Thyroid gland (tissue), 4 donors: ENCODE results near the gene DPYD. TPM values are rescaled to one million over a fixed set of nuclear protein-coding genes. Genes with fewer than 3 reads are reported as not detected.

Experiments
- DNase-seq, 2 donors: peaks; one replicate each; pipeline ENCODE4 v3.0.0-alpha.2; 2019
- H3K27ac ChIP-seq, 3 donors: fragments of 200-600 bp; sonication (generic); 1 replicate in 2 of 3; 2 replicates in 1 of 3; pipeline ENCODE4 v1.5.1; 2016 to 2019; ENCODE audit warnings: mild to moderate bottlenecking in 1 of 3, moderate library complexity in 1 of 3
- H3K27me3 ChIP-seq: fragments of 200-600 bp; sonication (generic); one replicate; pipeline ENCODE4 v1.5.1; 2019
- H3K36me3 ChIP-seq, 2 donors: fragments of 200-600 bp; sonication (generic); one replicate each; pipeline ENCODE4 v1.5.1; 2016 to 2019
- H3K4me1 ChIP-seq, 2 donors: fragments of 200-600 bp; sonication (generic); one replicate each; pipeline ENCODE4 v1.5.1; 2017 to 2019
- H3K4me3 ChIP-seq, 3 donors: fragments of 200-600 bp; sonication (generic); replicated peaks in 1 of 3; 1 replicate in 2 of 3; 2 replicates in 1 of 3; pipeline ENCODE4 v1.5.1; 2016; ENCODE audit warnings: mild to moderate bottlenecking in 1 of 3
- H3K9me3 ChIP-seq: fragments of 200-600 bp; sonication (generic); one replicate; pipeline ENCODE4 v1.5.1; 2017
- CTCF ChIP-seq, 6 experiments: fragments of 200-600 bp in 3 of 6; fragments of 450-650 bp in 3 of 6; sonication (generic) in 3 of 6; IDR thresholded peaks; one replicate each; pipeline ENCODE4 v1.5.1; 2016 to 2019; ENCODE audit warnings: antibody characterized with exemption in 6 of 6, mild to moderate bottlenecking in 2 of 6, inconsistent platforms in 1 of 6, moderate library complexity in 1 of 6
- POLR2A ChIP-seq, 2 donors: fragments of 450-650 bp; IDR thresholded peaks; one replicate each; pipeline ENCODE4 v1.6.1; 2017; ENCODE audit warnings: antibody characterized with exemption in 2 of 2, mild to moderate bottlenecking in 2 of 2, moderate library complexity in 1 of 2
- WGBS, 2 donors: methylation state at CpG; one replicate each; pipeline ENCODE4 v1.1.5; 2017; 5-methylcytosine and 5-hydroxymethylcytosine counted together
- intact Hi-C: fragments of 100-400 bp; cut with DNase I; formaldehyde crosslinking; loops from one replicate; pipeline ENCODE4 v1.15.1; 2023
- total RNA-seq, 4 donors: library from RNA; depleted of rRNA; stranded (reverse); fragments of >200 nt; gene quantifications; one replicate each; pipeline ENCODE4 v1.2.3, GENCODE V29; 2016

The DPYD gene
- total RNA-seq, 4 donors from 2014 or later: 27.3 to 54.0 (median 39.5) TPM

- no peak for DNase-seq
- H3K4me1 ChIP-seq: no peaks in the 10 kb centered on the region
- no peaks in the 10 kb centered on the region for H3K9me3 ChIP-seq
- TF ChIP-seq POLR2A (IDR thresholded peaks at IDR 0.05) (no peak), CTCF (IDR thresholded peaks at IDR 0.05) (no peak)
- no peaks in the 10 kb centered on the region for H3K27me3 ChIP-seq
- intact Hi-C loops: no loop called here
- no peak overlapping the region for H3K27ac ChIP-seq
- no peak overlapping the region for H3K4me3 ChIP-seq
- 81 to 97% methylated on average over 2 of the region's 2 CpGs for WGBS, 2 donors
- H3K36me3 ChIP-seq: no peaks in the 10 kb centered on the region
These were observed 301.1 kb downstream of the DPYD start for GRCh38 chr1:97619706-97620105.

GRCh38 chr1:97610748-97611147 lies 310.1 kb downstream of the DPYD start:
- TF ChIP-seq POLR2A (IDR thresholded peaks at IDR 0.05) (no peak), CTCF (IDR thresholded peaks at IDR 0.05) (no peak)
- intact Hi-C loops: no loop called here

GRCh38 chr1:97610102-97610501 lies 310.7 kb downstream of the DPYD start:
- no peaks in the 10 kb centered on the region for H3K9me3 ChIP-seq
- H3K27ac ChIP-seq: no peak overlapping the region
- TF ChIP-seq CTCF (IDR thresholded peaks at IDR 0.05) (no peak), POLR2A (IDR thresholded peaks at IDR 0.05) (no peak)
- H3K27me3 ChIP-seq: no peaks in the 10 kb centered on the region
- H3K36me3 ChIP-seq: no peaks in the 10 kb centered on the region
- no peak overlapping the region for H3K4me3 ChIP-seq
- no peaks in the 10 kb centered on the region for H3K4me1 ChIP-seq
- WGBS, 2 donors: 87 to 93% methylated on average over 3 of the region's 3 CpGs
- intact Hi-C loops: no loop called here
- no peak for DNase-seq

More at GRCh38 chr1:97610748-97611147, 310.1 kb downstream of the DPYD start:
- WGBS, 2 donors: 91 to 93% methylated on average over 3 of the region's 3 CpGs
- H3K4me3 ChIP-seq: no peak overlapping the region
- no peaks in the 10 kb centered on the region for H3K4me1 ChIP-seq
- no peaks in the 10 kb centered on the region for H3K9me3 ChIP-seq
- no peaks in the 10 kb centered on the region for H3K27me3 ChIP-seq
- no peak for DNase-seq
- no peaks in the 10 kb centered on the region for H3K36me3 ChIP-seq
- no peak overlapping the region for H3K27ac ChIP-seq

GRCh38 chr1:97608272-97608671 lies 312.6 kb downstream of the DPYD start:
- H3K4me3 ChIP-seq: no peak overlapping the region
- TF ChIP-seq CTCF (IDR thresholded peaks at IDR 0.05) (no peak), POLR2A (IDR thresholded peaks at IDR 0.05) (no peak)
- no peak overlapping the region for H3K27ac ChIP-seq
- no peaks in the 10 kb centered on the region for H3K4me1 ChIP-seq
- DNase-seq: no peak
- intact Hi-C loops: no loop called here
- H3K9me3 ChIP-seq: no peaks in the 10 kb centered on the region
- no peaks in the 10 kb centered on the region for H3K36me3 ChIP-seq
- H3K27me3 ChIP-seq: no peaks in the 10 kb centered on the region
- WGBS, 2 donors: 93 to 95% methylated on average over 4 of the region's 4 CpGs

- Histone ChIP-seq H3K27me3 (no peaks in the 10 kb centered on the region), H3K4me1 (no peaks in the 10 kb centered on the region), H3K36me3 (no peaks in the 10 kb centered on the region), H3K27ac (no peak overlapping the region), H3K4me3 (no peak overlapping the region), H3K9me3 (no peaks in the 10 kb centered on the region)
- no peak for TF ChIP-seq POLR2A (IDR thresholded peaks at IDR 0.05)
- no peak for TF ChIP-seq CTCF (IDR thresholded peaks at IDR 0.05)
- DNase-seq: no peak
- intact Hi-C loops: no loop called here
- WGBS, 2 donors: 39 to 40% methylated on average over 5 of the region's 5 CpGs
These were observed 317.1 kb downstream of the DPYD start for GRCh38 chr1:97603776-97604175.
